ENCODE results near the gene COL12A1. TPM values are rescaled to one million over a fixed set of nuclear protein-coding genes. Genes with fewer than 3 reads are reported as not detected.

COL12A1 gene
- total RNA-seq, 4 donors from 2014 or later, result 216 to 534 (median 359) TPM

DNA sequence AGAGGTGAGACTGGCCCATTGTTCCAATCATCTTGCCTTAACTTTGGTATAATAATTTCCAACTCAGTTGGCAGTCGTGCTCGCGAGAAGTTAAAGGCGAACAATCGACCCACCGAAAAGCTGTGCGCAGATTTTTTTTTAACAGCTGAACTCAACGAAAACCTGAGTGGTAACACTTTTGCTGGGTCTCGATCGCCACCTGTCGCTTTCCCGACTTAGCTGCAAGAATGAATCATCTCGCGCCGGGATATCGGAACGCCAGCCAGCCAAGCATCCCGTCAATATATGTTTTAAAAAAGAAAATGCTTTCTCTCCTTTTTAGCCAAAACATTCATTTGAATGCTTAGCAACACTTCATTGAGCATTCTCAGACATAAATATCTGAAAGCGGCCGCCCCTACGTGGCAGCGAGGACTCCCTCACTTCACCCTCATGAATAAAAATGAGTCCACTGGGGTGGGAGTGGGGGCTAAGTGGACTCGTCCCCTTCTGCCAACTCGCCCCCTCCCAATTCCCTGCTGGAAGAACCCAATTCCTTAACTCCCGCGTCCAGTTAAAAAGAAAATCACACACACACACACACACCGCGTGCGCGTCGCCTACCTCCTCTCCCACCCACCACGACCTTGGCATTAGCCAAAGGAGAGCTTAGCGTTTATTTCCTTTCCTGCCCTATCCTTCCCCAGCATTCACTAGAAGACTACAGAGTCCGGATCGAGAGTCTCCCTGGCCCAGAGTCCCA is 1.5 kb downstream of the COL12A1 start:
- TF ChIP-seq, protein P1, sequence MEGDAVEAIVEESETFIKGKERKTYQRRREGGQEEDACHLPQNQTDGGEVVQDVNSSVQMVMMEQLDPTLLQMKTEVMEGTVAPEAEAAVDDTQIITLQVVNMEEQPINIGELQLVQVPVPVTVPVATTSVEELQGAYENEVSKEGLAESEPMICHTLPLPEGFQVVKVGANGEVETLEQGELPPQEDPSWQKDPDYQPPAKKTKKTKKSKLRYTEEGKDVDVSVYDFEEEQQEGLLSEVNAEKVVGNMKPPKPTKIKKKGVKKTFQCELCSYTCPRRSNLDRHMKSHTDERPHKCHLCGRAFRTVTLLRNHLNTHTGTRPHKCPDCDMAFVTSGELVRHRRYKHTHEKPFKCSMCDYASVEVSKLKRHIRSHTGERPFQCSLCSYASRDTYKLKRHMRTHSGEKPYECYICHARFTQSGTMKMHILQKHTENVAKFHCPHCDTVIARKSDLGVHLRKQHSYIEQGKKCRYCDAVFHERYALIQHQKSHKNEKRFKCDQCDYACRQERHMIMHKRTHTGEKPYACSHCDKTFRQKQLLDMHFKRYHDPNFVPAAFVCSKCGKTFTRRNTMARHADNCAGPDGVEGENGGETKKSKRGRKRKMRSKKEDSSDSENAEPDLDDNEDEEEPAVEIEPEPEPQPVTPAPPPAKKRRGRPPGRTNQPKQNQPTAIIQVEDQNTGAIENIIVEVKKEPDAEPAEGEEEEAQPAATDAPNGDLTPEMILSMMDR (IDR thresholded peaks at IDR 0.05; ENCODE audit: low read depth), result no peak

DNA sequence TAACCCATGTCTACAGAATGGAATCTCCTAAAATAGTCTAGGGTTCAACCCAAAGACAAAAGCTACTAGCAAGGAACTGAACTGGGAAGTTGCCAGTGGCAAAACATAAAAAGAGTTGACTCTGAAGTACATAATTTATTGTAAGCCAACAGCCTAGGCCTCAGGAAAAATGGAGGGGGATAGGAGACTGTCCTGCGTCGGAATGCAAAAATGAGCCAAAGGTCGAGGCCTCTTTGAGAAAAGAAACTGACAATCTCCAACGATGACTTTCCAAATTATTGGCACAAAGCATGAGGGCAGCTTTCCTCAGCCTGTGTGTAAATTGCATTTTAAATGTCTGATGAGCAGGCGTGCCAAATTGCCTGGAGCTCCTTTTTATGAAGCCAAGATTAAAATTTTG is 2.1 kb downstream of the COL12A1 start:
- TF ChIP-seq, protein P1 (IDR thresholded peaks at IDR 0.05; ENCODE audit: low read depth), result no peak

DNA sequence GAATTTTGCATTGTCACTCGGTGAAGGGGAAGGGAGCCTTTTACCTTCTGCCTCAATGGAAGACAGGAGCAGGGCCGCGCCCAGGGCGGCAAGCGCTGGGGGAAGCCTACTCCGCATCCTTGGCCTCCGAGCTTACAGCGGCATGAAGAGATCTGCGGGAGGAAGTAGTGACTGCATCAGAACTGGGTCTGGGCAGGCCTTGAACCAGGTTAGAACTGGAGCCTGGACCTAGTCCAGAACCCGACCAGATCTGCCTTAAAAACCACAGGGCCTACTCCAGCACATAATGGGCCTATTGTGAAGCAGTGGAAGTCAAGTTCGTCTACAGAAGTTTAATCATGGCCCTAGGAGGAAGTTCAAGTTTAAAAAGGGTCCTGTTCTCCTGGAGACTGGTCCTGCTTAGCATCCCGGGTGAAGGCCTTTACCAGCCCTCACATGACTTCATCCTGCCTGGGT is 3.1 kb downstream of the COL12A1 start:
- TF ChIP-seq, protein P1 (IDR thresholded peaks at IDR 0.05; ENCODE audit: low read depth), result no peak

- TF ChIP-seq, protein P1 (IDR thresholded peaks at IDR 0.05; ENCODE audit: low read depth), result no peak
Measured at GRCh38 chr6:75201901-75202672, 3.8 kb downstream of the COL12A1 start.

DNA sequence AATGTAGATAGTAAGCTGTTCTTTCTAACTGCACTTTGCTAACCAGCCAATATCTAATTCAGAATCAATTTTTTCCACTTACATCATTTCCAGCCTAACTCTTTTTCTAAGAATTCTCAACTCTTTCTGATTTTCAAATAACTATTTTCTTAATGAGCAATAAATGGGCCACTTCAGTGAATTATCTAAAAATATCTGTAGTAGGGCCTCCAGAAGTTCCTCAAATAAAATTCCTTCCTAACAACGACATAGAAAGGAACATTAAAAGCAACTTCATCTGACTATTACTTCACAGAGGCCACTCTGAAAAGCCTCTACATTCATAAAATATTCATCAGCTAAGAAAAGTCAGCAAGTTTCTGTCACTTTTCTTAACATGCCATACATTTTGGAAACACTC is 4.8 kb downstream of the COL12A1 start:
- TF ChIP-seq, protein P1 (IDR thresholded peaks at IDR 0.05; ENCODE audit: low read depth), result no peak

- TF ChIP-seq, protein P1 (IDR thresholded peaks at IDR 0.05; ENCODE audit: low read depth), result no peak
Measured at GRCh38 chr6:75199889-75200288, 6.0 kb downstream of the COL12A1 start.

DNA sequence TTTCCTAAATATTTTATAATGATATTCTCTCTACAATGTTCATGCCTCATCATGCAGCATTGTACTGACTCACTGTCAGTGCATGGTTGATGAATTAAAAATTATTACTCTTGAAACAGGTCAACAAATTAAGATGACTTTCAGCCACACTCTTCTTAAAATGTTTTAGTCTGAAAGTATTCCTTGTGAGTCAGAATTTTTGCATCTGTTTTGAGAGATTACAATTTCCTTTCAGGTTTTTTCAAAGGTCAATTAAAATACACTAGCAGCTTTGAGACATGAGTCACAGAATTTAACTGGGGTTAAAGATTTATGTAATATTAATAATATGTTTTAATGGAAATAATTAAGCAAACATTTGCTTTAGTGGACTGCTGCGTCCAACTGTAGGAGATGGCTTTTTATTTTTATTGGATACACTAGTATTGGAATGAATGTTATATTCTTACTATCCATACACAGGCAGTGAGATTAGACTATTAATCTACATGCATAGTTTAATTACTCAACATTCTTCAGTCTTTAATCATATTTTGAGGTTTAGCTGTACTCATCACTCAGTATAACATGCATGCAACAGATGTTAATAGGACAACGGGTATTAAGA is 9.7 kb downstream of the COL12A1 start:
- TF ChIP-seq, protein P1 (IDR thresholded peaks at IDR 0.05; ENCODE audit: low read depth), result no peak
